HCT116 (cell line): ENCODE data around the gene NCKAP5L. TPM values are rescaled to one million over a fixed set of nuclear protein-coding genes. Genes with fewer than 3 reads are reported as not detected.

ENCODE experiments used
- ATAC-seq: fragments of 200-7000 bp; cut with Tn5 transposase; 2 replicates; pipeline ENCODE4 v1.9.1; 2020; ENCODE audit warnings: mild to moderate bottlenecking, moderate library complexity
- BruUV-seq: library from RNA; stranded (reverse); fragments of 400-500 nt; replicated peaks from 2 replicates; lab custom pipeline; 2021; lab: Mats Ljungman, UMichigan
- CTCF ChIA-PET: fragments of 300-600 bp; sonication (Branson Sonifier 250); formaldehyde crosslinking; loops from one replicate; lab custom pipeline; 2021; ENCODE audit warnings: antibody characterized with exemption; lab: Charles Lee
- POLR2A ChIA-PET: fragments of 300-600, 350-600 bp; sonication (Branson Sonifier 250); formaldehyde crosslinking; loops from one replicate; lab custom pipeline; 2021; ENCODE audit warnings: antibody characterized with exemption; lab: Charles Lee
- RAD21 ChIA-PET, 2 experiments: fragments of 300-600 bp; sonication (Branson Sonifier 250); formaldehyde crosslinking; loops; one replicate each; lab custom pipeline; 2023; ENCODE audit warnings: low total read pairs in 2 of 2; ENCODE audit not compliant: uncharacterized antibody in 2 of 2, unreplicated experiment in 2 of 2, low non-redundant PET in 1 of 2; lab: Charles Lee
- DNase-seq: peaks from one replicate; pipeline ENCODE4 v3.0.0-alpha.2; 2010; ENCODE audit warnings: low read depth, low spot score
- H2AFZ ChIP-seq: fragments of 200-600 bp; shearing (Covaris generic), sonication (generic); 2 replicates; pipeline ENCODE4 v1.6.1; 2017; ENCODE audit warnings: low read depth, mixed run types, mixed read lengths, antibody characterized with exemption, low read length; ENCODE audit not compliant: poor library complexity, severe bottlenecking
- H3K27ac ChIP-seq: 2 replicates; pipeline ENCODE4 v1.5.1; 2012; ENCODE audit warnings: low read depth, low read length
- H3K27me3 ChIP-seq: fragments of 200-600 bp; sonication (generic); 2 replicates; pipeline ENCODE4 v1.6.1; 2016; ENCODE audit warnings: mixed run types, low read length, mixed read lengths; ENCODE audit not compliant: insufficient read depth
- H3K36me3 ChIP-seq, 2 experiments: fragments of 200-500 bp in 1 of 2; fragments of 200-600 bp in 1 of 2; sonication (Bioruptor generic) in 1 of 2; sonication (generic) in 1 of 2; 2 replicates each; pipeline versions ENCODE4 v1.5.1 to v1.6.1; 2014 to 2016; ENCODE audit warnings: low read length in 2 of 2, inconsistent platforms in 1 of 2, mixed read lengths in 1 of 2, mixed run types in 1 of 2; ENCODE audit not compliant: insufficient read depth in 2 of 2, control insufficient read depth in 1 of 2
- H3K4me1 ChIP-seq, 2 experiments: fragments of 200-600 bp in 1 of 2; sonication (generic) in 1 of 2; 2 replicates each; pipeline versions ENCODE4 v1.5.1 to v1.6.1; 2012 to 2017; ENCODE audit warnings: low read length in 2 of 2, inconsistent platforms in 1 of 2, mild to moderate bottlenecking in 1 of 2, mixed read lengths in 1 of 2, mixed run types in 1 of 2, moderate library complexity in 1 of 2; ENCODE audit not compliant: insufficient read depth in 2 of 2, control insufficient read depth in 1 of 2
- H3K4me2 ChIP-seq: fragments of 200-600 bp; sonication (generic); 2 replicates; pipeline ENCODE4 v1.6.1; 2017; ENCODE audit warnings: mixed run types, low read length, mixed read lengths
- H3K4me3 ChIP-seq, 2 experiments: fragments of 200-600 bp in 1 of 2; sonication (generic) in 1 of 2; replicated peaks in 1 of 2; 2 replicates each; pipeline ENCODE4 v1.5.1; 2011 to 2016; ENCODE audit warnings: low read length in 2 of 2, control low read depth in 1 of 2, low read depth in 1 of 2, mild to moderate bottlenecking in 1 of 2, mixed read lengths in 1 of 2, mixed run types in 1 of 2
- H3K79me2 ChIP-seq: fragments of 200-600 bp; sonication (generic); 2 replicates; pipeline ENCODE4 v1.6.1; 2017; ENCODE audit warnings: mild to moderate bottlenecking, mixed run types, low read length, moderate library complexity, mixed read lengths; ENCODE audit not compliant: insufficient read depth
- H3K9ac ChIP-seq: fragments of 200-600 bp; sonication (generic); 2 replicates; pipeline ENCODE4 v1.6.1; 2016; ENCODE audit warnings: low read length, mixed read lengths
- H3K9me2 ChIP-seq: fragments of 200-600 bp; sonication (generic), shearing (Covaris generic); 2 replicates; pipeline ENCODE4 v1.6.1; 2017; ENCODE audit warnings: mixed run types, mild to moderate bottlenecking, moderate library complexity; ENCODE audit not compliant: insufficient read depth
- H3K9me3 ChIP-seq, 2 experiments: fragments of 200-500 bp in 1 of 2; fragments of 200-600 bp in 1 of 2; sonication (Bioruptor generic) in 1 of 2; sonication (generic) in 1 of 2; 2 replicates each; pipeline ENCODE4 v1.6.1; 2014 to 2017; ENCODE audit warnings: low read length in 2 of 2, mixed read lengths in 2 of 2, inconsistent platforms in 1 of 2, low read depth in 1 of 2, mild to moderate bottlenecking in 1 of 2, mixed run types in 1 of 2, moderate library complexity in 1 of 2; ENCODE audit not compliant: control insufficient read depth in 1 of 2, insufficient read depth in 1 of 2
- H4K20me1 ChIP-seq: fragments of 200-600 bp; sonication (generic), shearing (Covaris generic); 2 replicates; pipeline ENCODE4 v1.6.1; 2017; ENCODE audit warnings: mixed run types, mild to moderate bottlenecking, moderate library complexity; ENCODE audit not compliant: insufficient read depth
- ATF3 ChIP-seq: IDR thresholded peaks from 2 replicates; pipeline ENCODE4 v1.6.1; 2012
- CBX3 ChIP-seq: IDR thresholded peaks from 2 replicates; pipeline ENCODE4 v1.6.1; 2012; ENCODE audit warnings: low read depth
- CEBPB ChIP-seq: IDR thresholded peaks from 2 replicates; pipeline ENCODE4 v1.6.1; 2012; ENCODE audit warnings: low read depth
- CTCF ChIP-seq, 3 experiments: fragments of 200-600 bp in 1 of 3; sonication (generic) in 1 of 3; IDR thresholded peaks in 2 of 3; conservative IDR thresholded peaks in 1 of 3; 2 replicates each; pipeline ENCODE4 v1.5.1; 2012 to 2017; ENCODE audit warnings: low read depth in 2 of 3, low read length in 2 of 3, antibody characterized with exemption in 1 of 3, borderline replicate concordance in 1 of 3, control low read depth in 1 of 3, mild to moderate bottlenecking in 1 of 3, mixed read lengths in 1 of 3, mixed run types in 1 of 3, moderate library complexity in 1 of 3; ENCODE audit not compliant: insufficient read depth in 1 of 3
- EGR1 ChIP-seq: IDR thresholded peaks from 2 replicates; pipeline ENCODE4 v1.6.1; 2012; ENCODE audit warnings: low read depth
- ELF1 ChIP-seq: IDR thresholded peaks from 2 replicates; pipeline ENCODE4 v1.6.1; 2012; ENCODE audit warnings: low read depth, borderline replicate concordance
- EZH2 ChIP-seq: fragments of 200-600 bp; sonication (generic); IDR thresholded peaks from 2 replicates; pipeline ENCODE4 v1.6.1; 2017; ENCODE audit warnings: antibody characterized with exemption, mixed run types
- EZH2phosphoT487 ChIP-seq: fragments of 200-600 bp; IDR thresholded peaks from 2 replicates; pipeline ENCODE4 v1.6.1; 2018; ENCODE audit warnings: antibody characterized with exemption, borderline replicate concordance
- FOSL1 ChIP-seq: IDR thresholded peaks from 2 replicates; pipeline ENCODE4 v1.6.1; 2012; ENCODE audit warnings: low read depth
- JUND ChIP-seq: IDR thresholded peaks from 2 replicates; pipeline ENCODE4 v1.6.1; 2012
- MAX ChIP-seq: IDR thresholded peaks from 2 replicates; pipeline ENCODE4 v1.6.1; 2012
- POLR2A ChIP-seq: IDR thresholded peaks from 2 replicates; pipeline ENCODE4 v1.7.0; 2011; ENCODE audit warnings: borderline replicate concordance; ENCODE audit not compliant: insufficient read depth, insufficient read length; ENCODE audit errors: extremely low read depth
- POLR2AphosphoS5 ChIP-seq: IDR thresholded peaks from 2 replicates; pipeline ENCODE4 v1.6.1; 2011; ENCODE audit warnings: mild to moderate bottlenecking, low read depth, low read length, moderate library complexity
- RAD21 ChIP-seq: IDR thresholded peaks from 2 replicates; pipeline ENCODE4 v1.6.1; 2012; ENCODE audit warnings: low read depth, mild to moderate bottlenecking
- SIN3A ChIP-seq: IDR thresholded peaks from 2 replicates; pipeline ENCODE4 v1.6.1; 2012; ENCODE audit warnings: low read depth
- SP1 ChIP-seq: IDR thresholded peaks from 2 replicates; pipeline ENCODE4 v1.6.1; 2012; ENCODE audit warnings: low read depth
- TCF7L2 ChIP-seq: IDR thresholded peaks from 2 replicates; pipeline ENCODE4 v1.7.0; 2011; ENCODE audit warnings: borderline replicate concordance, inconsistent platforms; ENCODE audit not compliant: insufficient read depth, insufficient read length; ENCODE audit errors: extremely low read depth
- YY1 ChIP-seq: IDR thresholded peaks from 2 replicates; pipeline ENCODE4 v1.6.1; 2011; ENCODE audit warnings: low read length, low read depth, moderate library complexity, mild to moderate bottlenecking; ENCODE audit not compliant: insufficient replicate concordance; ENCODE audit errors: extremely low read depth
- ZBTB33 ChIP-seq: IDR thresholded peaks from 2 replicates; pipeline ENCODE4 v1.6.1; 2011; ENCODE audit warnings: mild to moderate bottlenecking, low read length, moderate library complexity; ENCODE audit not compliant: insufficient replicate concordance; ENCODE audit errors: extremely low read depth
- ZNF274 ChIP-seq: fragments of 200-500 bp; sonication (Bioruptor generic); IDR thresholded peaks from 2 replicates; pipeline ENCODE4 v1.6.1; 2014; ENCODE audit warnings: mild to moderate bottlenecking, low read depth, low read length, inconsistent platforms
- intact Hi-C: fragments of 100-400 bp; cut with micrococcal nuclease; formaldehyde crosslinking; loops from 2 replicates; pipeline ENCODE4 v1.10.0; 2022
- total RNA-seq: library from RNA; stranded (reverse); gene quantifications from one replicate; pipeline ENCODE4 v1.2.1, GENCODE V29; 2021; ENCODE audit not compliant: unreplicated experiment

Gene NCKAP5L
- total RNA-seq, 1 experiment from 2014 or later: 12.1 TPM

- H3K79me2 ChIP-seq: peaks cover 15% of the 10 kb centered on the region
- no peaks in the 10 kb centered on the region for H3K9me3 ChIP-seq
- H3K27me3 ChIP-seq: no peaks in the 10 kb centered on the region
- no peaks in the 10 kb centered on the region for H3K36me3 ChIP-seq
- H3K4me1 ChIP-seq: peaks cover 12 to 19% of the 10 kb centered on the region in 2 experiments; a peak in 3 of 4 replicates
- TF ChIP-seq CBX3 (no peak), POLR2AphosphoS5 (no peak), ZNF274 (no peak), POLR2A (no peak), EZH2phosphoT487 (no peak), SIN3A (no peak), SP1 (no peak), EGR1 (no peak), TCF7L2 (no peak), JUND (no peak), ELF1 (no peak), EZH2 (no peak), CEBPB (no peak), FOSL1 (no peak), RAD21 (no peak), ATF3 (no peak), ZBTB33 (no peak), MAX (no peak), YY1 (no peak), CTCF (IDR thresholded peaks at IDR 0.05 in 2 of 3, conservative IDR thresholded peaks at IDR 0.05 in 1 of 3; ENCODE audit: borderline replicate concordance in 1 of 3, insufficient read depth in 1 of 3, low read depth in 2 of 3, low read length in 2 of 3) (no peak)
- TF ChIP-seq, all 23 proteins: peak for 0
- Histone ChIP-seq H3K9me2 (0 out of 2 replicates have a peak, but pooled peaks cover 8% of the 10 kb centered on the region), H3K27ac (no peak overlapping the region), H4K20me1 (no peaks in the 10 kb centered on the region), H2AFZ (no peak overlapping the region), H3K4me2 (no peak overlapping the region), H3K4me3 (no peak overlapping the region), H3K9ac (no peak overlapping the region)
- ChIA-PET POLR2A (no interaction called here), RAD21 (interaction anchor here in 1 of 2 experiments (0.6 kb wide), 1 partner anchor 21 kb away, joined by 5 read pairs; no protein-coding TSS in a partner anchor), CTCF (interaction anchor here (1.5 kb wide), 1 partner anchor 21 kb away, joined by 5 read pairs; no protein-coding TSS in a partner anchor)
- intact Hi-C loops: no loop called here
- no peak for ATAC-seq
- DNase-seq: no peak
- BruUV-seq: no TSS peak
Observed at GRCh38 chr12:49846032-49846431, 17.8 kb upstream of the NCKAP5L start.
